Activated CD8-positive, alpha-beta T cell treated with anti-CD3 and anti-CD28 coated beads, Interleukin-2, amount 10 ng/mL, durations not matched to agents 7 days and 5 days (primary cell): ENCODE measurements around the gene SNX13. TPM values are rescaled to one million over a fixed set of nuclear protein-coding genes. Genes with fewer than 3 reads are reported as not detected.

Source experiments
- ATAC-seq: fragments of 150-1000 bp; cut with Tn5 transposase; one replicate; pipeline ENCODE4 v1.10.0; 2021; ENCODE audit warnings: moderate library complexity
- CTCF ChIA-PET: fragments of 350-600 bp; sonication (Branson Sonifier 250); formaldehyde crosslinking; loops from one replicate; lab custom pipeline; 2021; ENCODE audit warnings: antibody characterized with exemption; lab: Charles Lee
- POLR2A ChIA-PET: fragments of 350-600 bp; sonication (Branson Sonifier 250); formaldehyde crosslinking; loops from one replicate; lab custom pipeline; 2021; ENCODE audit warnings: antibody characterized with exemption; lab: Charles Lee
- DNase-seq: peaks from one replicate; pipeline ENCODE4 v3.0.0-alpha.2; 2020
- H3K27ac Mint-ChIP-seq: one replicate; pipeline ENCODE4 v1.8.0; 2021; ENCODE audit warnings: mild to moderate bottlenecking, mixed read lengths
- H3K27me3 Mint-ChIP-seq: one replicate; pipeline ENCODE4 v1.8.0; 2021; ENCODE audit warnings: low read depth, mixed read lengths
- H3K36me3 Mint-ChIP-seq: one replicate; pipeline ENCODE4 v1.8.0; 2021; ENCODE audit warnings: low read depth, mixed read lengths
- H3K4me1 Mint-ChIP-seq: one replicate; pipeline ENCODE4 v1.8.0; 2021; ENCODE audit warnings: low read depth, mixed read lengths
- H3K4me3 Mint-ChIP-seq: one replicate; pipeline ENCODE4 v1.8.0; 2021; ENCODE audit warnings: mild to moderate bottlenecking, mixed read lengths
- H3K9me3 Mint-ChIP-seq: one replicate; pipeline ENCODE4 v1.8.0; 2022; ENCODE audit warnings: mixed read lengths; ENCODE audit not compliant: insufficient read depth
- total RNA-seq, 2 experiments: library from RNA; stranded (reverse); gene quantifications; one replicate each; pipeline ENCODE4 v1.2.3, GENCODE V29; 2021

Gene SNX13
- total RNA-seq, 2 experiments from 2014 or later: 24.2 to 24.5 TPM

DNA sequence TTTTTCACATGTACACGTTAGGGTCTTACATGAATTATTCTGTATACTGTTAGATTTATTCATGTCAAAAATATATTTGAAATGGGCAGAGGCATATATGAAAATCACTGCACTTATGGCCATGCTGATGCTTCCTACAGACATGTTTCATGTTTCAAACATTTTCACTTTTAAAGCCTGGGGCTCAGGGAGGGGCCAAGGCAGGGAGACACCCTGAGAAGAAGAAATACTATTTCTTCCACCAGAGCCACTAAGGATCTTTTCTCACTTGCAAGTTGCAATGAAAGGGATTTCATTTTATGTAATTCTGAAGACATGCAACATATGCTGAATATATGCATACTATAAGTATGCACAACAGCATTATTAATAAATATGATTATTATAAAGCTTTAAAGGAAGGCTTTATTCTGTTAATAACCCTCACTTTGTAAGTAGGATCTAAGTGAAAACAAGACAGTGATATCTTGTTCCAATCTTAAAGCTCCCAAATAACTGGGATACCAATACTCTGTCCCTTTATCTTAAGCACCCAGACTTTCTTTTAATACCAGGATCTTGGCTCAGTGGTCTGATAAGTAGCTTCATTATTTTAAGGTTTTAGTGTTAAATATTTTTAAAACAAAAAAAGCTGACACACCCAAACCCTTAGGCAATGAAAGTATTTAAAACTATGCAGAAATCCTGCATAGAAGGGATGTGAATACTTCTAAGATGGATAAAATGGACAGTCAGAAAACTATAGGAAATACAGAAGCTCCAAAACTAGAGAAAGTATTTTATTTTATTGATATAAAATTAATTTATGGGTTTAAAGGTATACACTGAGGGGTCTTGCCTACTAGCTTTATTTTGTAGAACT is 148.0 kb downstream of the SNX13 start:
- H3K27ac Mint-ChIP-seq: no peak overlapping the region
- H3K36me3 Mint-ChIP-seq: peaks cover 10% of the 10 kb centered on the region
- ATAC-seq (no peak), DNase-seq (no peak)
- H3K9me3 Mint-ChIP-seq: no peaks in the 10 kb centered on the region
- H3K4me1 Mint-ChIP-seq: no peaks in the 10 kb centered on the region
- no peak overlapping the region for H3K4me3 Mint-ChIP-seq
- no peaks in the 10 kb centered on the region for H3K27me3 Mint-ChIP-seq
- POLR2A ChIA-PET: no interaction called here
- CTCF ChIA-PET: interaction anchor here (1.0 to 1.7 kb wide), 3 partner anchors 9 to 22 kb away, joined by 3 to 5 read pairs (median 3); no protein-coding TSS in a partner anchor

DNA sequence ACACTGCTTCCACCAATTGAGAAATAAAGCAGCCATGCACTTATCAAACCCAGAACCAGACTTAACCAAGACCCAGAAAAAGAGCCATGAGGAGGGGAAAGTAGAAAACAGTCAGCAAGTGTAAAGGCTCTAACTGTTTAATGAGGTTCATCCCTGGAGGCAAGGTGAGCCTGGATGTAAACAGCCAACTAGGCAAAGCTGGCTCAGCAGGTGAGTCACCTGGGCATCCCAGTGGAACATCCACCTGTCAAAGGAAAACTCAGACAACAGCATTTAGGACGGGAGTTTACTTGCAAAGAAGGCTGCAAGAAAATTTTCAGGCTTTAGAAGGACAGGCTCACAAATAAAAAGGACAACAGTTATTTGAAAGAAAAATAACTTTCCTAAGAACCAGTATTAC is 153.0 kb downstream of the SNX13 start:
- Mint-ChIP-seq H3K27ac (no peak overlapping the region), H3K4me3 (no peak overlapping the region), H3K4me1 (no peaks in the 10 kb centered on the region), H3K27me3 (no peaks in the 10 kb centered on the region), H3K36me3 (no peaks in the 10 kb centered on the region), H3K9me3 (no peaks in the 10 kb centered on the region)
- no peak for ATAC-seq
- ChIA-PET POLR2A (no interaction called here), CTCF (no interaction called here)
- DNase-seq: no peak

GRCh38 chr7:17786314-17786852 is 153.9 kb downstream of the SNX13 start:
- CTCF ChIA-PET: interaction anchor here (1.2 kb wide), 1 partner anchor 13 kb away, joined by 3 read pairs; no protein-coding TSS in a partner anchor
- Mint-ChIP-seq H3K27ac (no peak overlapping the region), H3K9me3 (no peaks in the 10 kb centered on the region), H3K4me1 (no peaks in the 10 kb centered on the region), H3K4me3 (no peak overlapping the region), H3K27me3 (no peaks in the 10 kb centered on the region), H3K36me3 (no peaks in the 10 kb centered on the region)
- POLR2A ChIA-PET: no interaction called here
- DNase-seq (no peak), ATAC-seq (no peak)

DNA sequence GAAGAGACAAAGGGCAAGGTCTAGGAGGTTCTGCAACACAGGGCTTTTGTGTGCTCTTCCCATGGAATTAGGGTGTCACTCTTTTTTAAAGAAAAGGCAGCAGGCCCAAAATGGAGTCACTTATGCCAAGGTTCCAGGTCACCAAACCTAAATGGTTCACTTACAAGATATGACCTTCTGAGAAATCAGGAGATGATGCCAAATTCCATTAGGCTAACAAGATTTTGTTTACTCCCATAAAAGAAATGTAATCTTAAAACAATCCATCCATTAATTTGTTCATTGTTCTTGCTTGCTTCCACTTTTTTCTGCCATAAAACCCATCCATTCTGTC is 158.1 kb downstream of the SNX13 start:
- H3K4me3 Mint-ChIP-seq: no peak overlapping the region
- DNase-seq: no peak
- H3K27ac Mint-ChIP-seq: no peak overlapping the region
- no peaks in the 10 kb centered on the region for H3K36me3 Mint-ChIP-seq
- ChIA-PET CTCF (no interaction called here), POLR2A (interaction anchor here (0.6 kb wide), 1 partner anchor 20 kb away, joined by 3 read pairs; no protein-coding TSS in a partner anchor)
- H3K9me3 Mint-ChIP-seq: no peaks in the 10 kb centered on the region
- no peak for ATAC-seq
- H3K27me3 Mint-ChIP-seq: no peaks in the 10 kb centered on the region
- no peaks in the 10 kb centered on the region for H3K4me1 Mint-ChIP-seq

GRCh38 chr7:17781491-17782215 is 158.6 kb downstream of the SNX13 start:
- no peaks in the 10 kb centered on the region for H3K9me3 Mint-ChIP-seq
- CTCF ChIA-PET: no interaction called here
- POLR2A ChIA-PET: interaction anchor here (0.6 kb wide), 1 partner anchor 20 kb away, joined by 3 read pairs; no protein-coding TSS in a partner anchor
- H3K4me1 Mint-ChIP-seq: no peaks in the 10 kb centered on the region
- no peak for DNase-seq
- H3K4me3 Mint-ChIP-seq: no peak overlapping the region
- H3K36me3 Mint-ChIP-seq: no peaks in the 10 kb centered on the region
- no peak overlapping the region for H3K27ac Mint-ChIP-seq
- ATAC-seq: no peak
- no peaks in the 10 kb centered on the region for H3K27me3 Mint-ChIP-seq

DNA sequence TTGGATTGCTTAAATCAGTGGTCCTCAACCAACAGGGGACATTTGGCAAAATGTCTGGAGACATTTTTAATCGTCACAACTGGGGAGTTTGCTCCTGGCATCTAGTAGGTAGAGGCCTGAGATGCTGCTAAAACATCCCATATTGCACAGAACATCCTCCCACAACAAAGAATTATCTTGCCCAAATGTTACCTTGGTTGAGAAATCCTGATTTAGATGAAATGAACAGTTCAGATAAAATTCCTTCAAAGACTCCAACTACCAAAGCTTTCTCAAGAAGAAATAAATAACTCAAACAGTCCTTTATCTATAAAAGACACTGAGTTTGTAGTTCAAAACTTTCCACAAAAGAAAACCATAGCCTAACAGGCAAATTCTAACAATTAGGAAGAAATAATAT is 160.9 kb downstream of the SNX13 start:
- Mint-ChIP-seq H3K27ac (no peak overlapping the region), H3K4me1 (no peaks in the 10 kb centered on the region), H3K36me3 (no peaks in the 10 kb centered on the region), H3K4me3 (no peak overlapping the region), H3K27me3 (no peaks in the 10 kb centered on the region), H3K9me3 (no peaks in the 10 kb centered on the region)
- DNase-seq (no peak), ATAC-seq (no peak)
- CTCF ChIA-PET: no interaction called here
- POLR2A ChIA-PET: no interaction called here

GRCh38 chr7:17774716-17775288 is 165.5 kb downstream of the SNX13 start:
- ChIA-PET CTCF (interaction anchor here (0.6 kb wide), 1 partner anchor 152 kb away, joined by 3 read pairs; no protein-coding TSS in a partner anchor), POLR2A (no interaction called here)
- H3K4me1 Mint-ChIP-seq: peaks cover 5% of the 10 kb centered on the region
- DNase-seq (no peak), ATAC-seq (no peak)
- no peak overlapping the region for H3K27ac Mint-ChIP-seq
- H3K36me3 Mint-ChIP-seq: no peaks in the 10 kb centered on the region
- no peaks in the 10 kb centered on the region for H3K27me3 Mint-ChIP-seq
- no peak overlapping the region for H3K4me3 Mint-ChIP-seq
- H3K9me3 Mint-ChIP-seq: no peaks in the 10 kb centered on the region

DNA sequence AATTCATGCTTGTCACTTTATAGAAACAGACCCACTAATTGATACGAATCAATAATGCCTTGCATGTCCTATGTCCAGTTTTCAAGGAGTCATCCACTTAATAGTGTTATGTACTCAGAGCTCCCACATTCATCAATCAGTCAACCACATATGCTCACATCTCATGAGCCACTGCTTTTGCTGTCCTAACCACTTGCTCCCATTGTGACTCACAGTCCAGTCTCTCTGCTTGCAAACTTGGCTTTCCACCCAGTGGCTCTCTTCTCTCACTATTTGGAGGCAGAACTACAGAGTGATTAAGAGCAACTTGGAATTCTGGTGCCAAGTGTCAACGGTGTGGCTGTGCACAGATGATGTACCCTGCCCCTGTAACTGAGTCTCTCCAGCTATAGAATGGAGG is 166.0 kb downstream of the SNX13 start:
- CTCF ChIA-PET: no interaction called here
- Mint-ChIP-seq H3K4me3 (no peak overlapping the region), H3K27ac (no peak overlapping the region), H3K36me3 (no peaks in the 10 kb centered on the region), H3K9me3 (no peaks in the 10 kb centered on the region), H3K27me3 (no peaks in the 10 kb centered on the region), H3K4me1 (peaks cover 5% of the 10 kb centered on the region)
- DNase-seq (no peak), ATAC-seq (no peak)
- POLR2A ChIA-PET: no interaction called here

GRCh38 chr7:17773289-17773626 is 167.0 kb downstream of the SNX13 start:
- no peaks in the 10 kb centered on the region for H3K9me3 Mint-ChIP-seq
- H3K27ac Mint-ChIP-seq: no peak overlapping the region
- H3K4me1 Mint-ChIP-seq: peaks cover 5% of the 10 kb centered on the region
- H3K27me3 Mint-ChIP-seq: no peaks in the 10 kb centered on the region
- ATAC-seq (no peak), DNase-seq (no peak)
- H3K4me3 Mint-ChIP-seq: no peak overlapping the region
- H3K36me3 Mint-ChIP-seq: no peaks in the 10 kb centered on the region
- ChIA-PET POLR2A (no interaction called here), CTCF (interaction anchor here (0.7 to 4.4 kb wide), 4 partner anchors 13 to 219 kb away, joined by 3 to 35 read pairs (median 4); no protein-coding TSS in a partner anchor)

- Mint-ChIP-seq H3K4me3 (no peak overlapping the region), H3K27ac (no peak overlapping the region), H3K4me1 (peaks cover 5% of the 10 kb centered on the region), H3K9me3 (no peaks in the 10 kb centered on the region), H3K36me3 (no peaks in the 10 kb centered on the region), H3K27me3 (no peaks in the 10 kb centered on the region)
- no peak for ATAC-seq
- POLR2A ChIA-PET: no interaction called here
- CTCF ChIA-PET: interaction anchor here (0.7 to 4.4 kb wide), 5 partner anchors 13 to 584 kb away, joined by 3 to 35 read pairs (median 3); no protein-coding TSS in a partner anchor
- no peak for DNase-seq
Measured at GRCh38 chr7:17772581-17773288, 167.6 kb downstream of the SNX13 start.

DNA sequence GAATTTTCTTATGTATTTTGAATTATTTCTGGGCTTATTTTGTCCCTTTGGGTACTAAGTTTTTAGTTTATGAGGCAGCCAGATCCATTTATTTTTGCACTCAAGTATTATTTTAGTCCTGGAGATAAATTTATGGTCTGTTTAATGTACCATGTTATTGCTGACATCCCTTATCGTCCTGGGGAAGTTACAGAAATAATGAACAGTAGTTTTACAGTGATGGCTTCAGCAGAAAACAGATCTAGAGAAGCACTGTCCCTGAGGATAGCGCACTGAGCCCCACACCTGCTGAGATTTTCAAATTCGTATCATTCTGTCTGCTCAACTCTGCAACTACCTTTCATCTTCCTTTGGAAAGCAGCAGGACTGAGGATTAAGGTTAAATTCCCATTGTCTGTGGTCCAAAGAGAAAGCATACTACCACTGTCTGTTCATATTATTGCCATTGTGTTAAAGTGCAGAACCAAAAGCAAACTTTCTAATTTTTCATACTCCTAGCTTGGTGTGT is 168.3 kb downstream of the SNX13 start:
- no peaks in the 10 kb centered on the region for H3K27me3 Mint-ChIP-seq
- no peak overlapping the region for H3K4me3 Mint-ChIP-seq
- no peaks in the 10 kb centered on the region for H3K9me3 Mint-ChIP-seq
- peaks cover 5% of the 10 kb centered on the region for H3K4me1 Mint-ChIP-seq
- ChIA-PET POLR2A (no interaction called here), CTCF (interaction anchor here (1.0 to 4.4 kb wide), 4 partner anchors 91 to 584 kb away, joined by 3 to 35 read pairs (median 8); no protein-coding TSS in a partner anchor)
- ATAC-seq: no peak
- no peaks in the 10 kb centered on the region for H3K36me3 Mint-ChIP-seq
- H3K27ac Mint-ChIP-seq: no peak overlapping the region
- no peak for DNase-seq
